ENCODE data around the gene LASP1NB.

DNA sequence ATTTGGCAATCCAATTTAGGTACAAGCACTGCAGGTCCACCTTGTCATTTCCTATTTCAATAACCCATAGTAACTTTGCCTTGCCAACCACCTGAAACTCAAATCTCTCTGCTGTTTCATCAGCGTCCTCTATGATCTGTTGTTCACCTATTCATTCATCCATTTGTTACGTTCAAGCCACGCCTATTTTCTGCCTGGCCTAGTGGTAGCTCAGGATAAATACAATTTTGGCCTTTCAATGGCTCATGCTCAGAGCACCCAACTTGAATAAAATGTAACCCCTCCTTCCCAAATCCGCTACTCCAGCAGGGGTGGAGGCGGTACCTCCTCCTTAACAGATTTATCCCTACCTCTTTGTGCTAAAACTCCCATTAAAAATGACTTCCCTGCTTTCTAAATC, 45.4 kb downstream of the LASP1NB start:
- TF ChIP-seq, protein P1, sequence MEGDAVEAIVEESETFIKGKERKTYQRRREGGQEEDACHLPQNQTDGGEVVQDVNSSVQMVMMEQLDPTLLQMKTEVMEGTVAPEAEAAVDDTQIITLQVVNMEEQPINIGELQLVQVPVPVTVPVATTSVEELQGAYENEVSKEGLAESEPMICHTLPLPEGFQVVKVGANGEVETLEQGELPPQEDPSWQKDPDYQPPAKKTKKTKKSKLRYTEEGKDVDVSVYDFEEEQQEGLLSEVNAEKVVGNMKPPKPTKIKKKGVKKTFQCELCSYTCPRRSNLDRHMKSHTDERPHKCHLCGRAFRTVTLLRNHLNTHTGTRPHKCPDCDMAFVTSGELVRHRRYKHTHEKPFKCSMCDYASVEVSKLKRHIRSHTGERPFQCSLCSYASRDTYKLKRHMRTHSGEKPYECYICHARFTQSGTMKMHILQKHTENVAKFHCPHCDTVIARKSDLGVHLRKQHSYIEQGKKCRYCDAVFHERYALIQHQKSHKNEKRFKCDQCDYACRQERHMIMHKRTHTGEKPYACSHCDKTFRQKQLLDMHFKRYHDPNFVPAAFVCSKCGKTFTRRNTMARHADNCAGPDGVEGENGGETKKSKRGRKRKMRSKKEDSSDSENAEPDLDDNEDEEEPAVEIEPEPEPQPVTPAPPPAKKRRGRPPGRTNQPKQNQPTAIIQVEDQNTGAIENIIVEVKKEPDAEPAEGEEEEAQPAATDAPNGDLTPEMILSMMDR (conservative IDR thresholded peaks at IDR 0.05) = no peak; the same call in 1 of the 2 replicates
- TF ChIP-seq ZFX (IDR thresholded peaks at IDR 0.05) = no peak
